HPDE6-E6E7 (cell line): ENCODE measurements around the gene GLG1.
"Not testable (repeated sequence)": the region's sequence is repeated elsewhere in the genome, so short reads cannot be mapped to it uniquely, and the experiment has no call there.

Source experiments
- DNase-seq: peaks from one replicate; pipeline ENCODE4 v3.0.0; 2011; ENCODE audit warnings: missing footprints; ENCODE audit errors: extremely low spot score

The GLG1 gene

GRCh38 chr16:74447578-74447977 lies 159.3 kb downstream of the GLG1 start:
- DNase-seq, result no peak

- no peak for DNase-seq
Observed at GRCh38 chr16:74446866-74447265, 160.0 kb downstream of the GLG1 start.

- not testable (repeated sequence) for DNase-seq
Observed at GRCh38 chr16:74443624-74444346, 163.1 kb downstream of the GLG1 start.

GRCh38 chr16:74439685-74440084 lies 167.2 kb downstream of the GLG1 start:
- no peak for DNase-seq

- no peak for DNase-seq
Observed at GRCh38 chr16:74438492-74438979, 168.4 kb downstream of the GLG1 start.

GRCh38 chr16:74431516-74431915 lies 175.4 kb downstream of the GLG1 start:
- no peak for DNase-seq

- DNase-seq, result not testable (repeated sequence)
Observed at GRCh38 chr16:74430036-74430712, 176.7 kb downstream of the GLG1 start.

GRCh38 chr16:74428493-74428892 lies 178.4 kb downstream of the GLG1 start:
- DNase-seq, result not testable (repeated sequence)

- DNase-seq, result not testable (repeated sequence)
Observed at GRCh38 chr16:74425751-74426150, 181.2 kb downstream of the GLG1 start.

- not testable (repeated sequence) for DNase-seq
Observed at GRCh38 chr16:74423721-74424120, 183.2 kb downstream of the GLG1 start.

- DNase-seq, result not testable (repeated sequence)
Observed at GRCh38 chr16:74422086-74422485, 184.8 kb downstream of the GLG1 start.

- not testable (repeated sequence) for DNase-seq
Observed at GRCh38 chr16:74421482-74421785, 185.5 kb downstream of the GLG1 start.

GRCh38 chr16:74420612-74421481 lies 186.1 kb downstream of the GLG1 start, which contains the start of gene CLEC18B:
Gene CLEC18B, minus strand, starts transcription at chr16:74421478. Its CDS starts 208 bp downstream, at chr16:74421270.
- not testable (repeated sequence) for DNase-seq

GRCh38 chr16:74419811-74420210 lies 187.1 kb downstream of the GLG1 start:
- not testable (repeated sequence) for DNase-seq

GRCh38 chr16:74417897-74418296 lies 189.0 kb downstream of the GLG1 start:
- DNase-seq, result not testable (repeated sequence)

- DNase-seq, result not testable (repeated sequence)
Observed at GRCh38 chr16:74413920-74414319, 193.0 kb downstream of the GLG1 start.

GRCh38 chr16:74413485-74413884 lies 193.4 kb downstream of the GLG1 start:
- not testable (repeated sequence) for DNase-seq

GRCh38 chr16:74412775-74413390 lies 194.0 kb downstream of the GLG1 start:
- DNase-seq, result not testable (repeated sequence)

GRCh38 chr16:74412138-74412774 lies 194.7 kb downstream of the GLG1 start:
- DNase-seq, result not testable (repeated sequence)

- not testable (repeated sequence) for DNase-seq
Observed at GRCh38 chr16:74410981-74411380, 195.9 kb downstream of the GLG1 start.
